ENCODE measurements around the gene PRR3.

DNA sequence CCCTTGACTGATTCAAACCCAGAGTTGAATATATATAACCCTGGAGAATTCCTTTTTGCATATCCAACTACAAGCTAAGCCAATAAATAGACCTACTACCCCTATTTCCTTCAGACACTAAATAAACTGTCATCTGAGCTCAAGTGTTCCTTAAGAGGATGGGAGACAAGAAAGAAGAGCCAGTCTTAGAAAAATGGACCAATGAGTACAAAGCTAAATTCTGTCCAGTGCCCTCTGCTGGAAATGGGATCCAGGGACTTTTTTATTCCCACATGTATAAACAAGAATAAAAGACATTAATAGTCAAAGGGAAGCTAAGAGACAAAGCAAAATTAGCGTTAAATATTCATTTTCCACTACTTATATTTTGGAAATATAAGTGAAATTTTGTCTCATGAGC lies 55.1 kb downstream of the PRR3 start:
- TF ChIP-seq POLR2A (conservative IDR thresholded peaks at IDR 0.05) (0 out of 2 replicates have a peak, but pooled peaks have one; percentile 32), JUN (IDR thresholded peaks at IDR 0.05; ENCODE audit: borderline replicate concordance, low read depth, low read length) (no peak), JUN (CRISPR knock-in tag; IDR thresholded peaks at IDR 0.05; ENCODE audit: borderline replicate concordance) (no peak)
